Thoracic aorta (tissue), 2 donors: ENCODE data around the gene MRTFB. TPM values are rescaled to one million over a fixed set of nuclear protein-coding genes. Genes with fewer than 3 reads are reported as not detected.

Experiments used
- ATAC-seq: fragments of 150-250 bp; one replicate; pipeline ENCODE4 v1.8.0; 2017; ENCODE audit warnings: low read depth; ENCODE audit not compliant: insufficient number of reproducible peaks, low FRiP score
- DNase-seq: peaks from one replicate; pipeline ENCODE4 v3.0.0-alpha.2; 2020; ENCODE audit warnings: low spot score
- H3K27ac ChIP-seq, 2 donors: fragments of 200-600 bp; sonication (generic); 1 replicate in 1 of 2; 2 replicates in 1 of 2; pipeline ENCODE4 v1.5.1; 2016; ENCODE audit warnings: mild to moderate bottlenecking in 2 of 2, moderate library complexity in 2 of 2
- H3K27me3 ChIP-seq: fragments of 200-600 bp; sonication (generic); replicated peaks from 2 replicates; pipeline ENCODE4 v1.6.0; 2016; ENCODE audit warnings: mild to moderate bottlenecking; ENCODE audit not compliant: insufficient read depth
- H3K36me3 ChIP-seq: fragments of 200-600 bp; sonication (generic); one replicate; pipeline ENCODE4 v1.5.1; 2016
- H3K4me1 ChIP-seq, 2 donors: fragments of 200-600 bp; sonication (generic); 1 replicate in 1 of 2; 2 replicates in 1 of 2; pipeline versions ENCODE4 v1.5.1 to v1.6.0; 2016; ENCODE audit warnings: low read depth in 2 of 2, mild to moderate bottlenecking in 1 of 2; ENCODE audit not compliant: control insufficient read depth in 1 of 2
- H3K4me3 ChIP-seq: fragments of 200-600 bp; sonication (generic); 2 replicates; pipeline ENCODE4 v1.5.1; 2016; ENCODE audit warnings: mild to moderate bottlenecking
- H3K9me3 ChIP-seq: fragments of 200-600 bp; sonication (generic); 2 replicates; pipeline ENCODE4 v1.5.1; 2016
- total RNA-seq, 2 donors: library from RNA; depleted of rRNA; stranded (reverse); fragments of >200 nt; gene quantifications; one replicate each; pipeline versions ENCODE4 v1.1.0 to v1.2.3, GENCODE V29; 2016
- TF ChIP-seq, protein P1 (sequence below): fragments of 200-600 bp; sonication (generic); IDR thresholded peaks from one replicate; pipeline ENCODE4 v1.5.1; 2019; ENCODE audit warnings: antibody characterized with exemption

MRTFB gene
- total RNA-seq, 2 donors from 2014 or later: 38.0 to 73.8 TPM

GRCh38 chr16:14087590-14088154 lies 16.6 kb downstream of the MRTFB start:
- H3K4me3 ChIP-seq: no peak overlapping the region
- no peak for DNase-seq
- no peak overlapping the region for H3K27ac ChIP-seq

GRCh38 chr16:14088155-14088753 lies 17.1 kb downstream of the MRTFB start:
- no peak overlapping the region for H3K4me3 ChIP-seq
- no peak for ATAC-seq
- no peak overlapping the region for H3K27ac ChIP-seq
- H3K9me3 ChIP-seq: no peaks in the 10 kb centered on the region
- TF ChIP-seq, protein P1, sequence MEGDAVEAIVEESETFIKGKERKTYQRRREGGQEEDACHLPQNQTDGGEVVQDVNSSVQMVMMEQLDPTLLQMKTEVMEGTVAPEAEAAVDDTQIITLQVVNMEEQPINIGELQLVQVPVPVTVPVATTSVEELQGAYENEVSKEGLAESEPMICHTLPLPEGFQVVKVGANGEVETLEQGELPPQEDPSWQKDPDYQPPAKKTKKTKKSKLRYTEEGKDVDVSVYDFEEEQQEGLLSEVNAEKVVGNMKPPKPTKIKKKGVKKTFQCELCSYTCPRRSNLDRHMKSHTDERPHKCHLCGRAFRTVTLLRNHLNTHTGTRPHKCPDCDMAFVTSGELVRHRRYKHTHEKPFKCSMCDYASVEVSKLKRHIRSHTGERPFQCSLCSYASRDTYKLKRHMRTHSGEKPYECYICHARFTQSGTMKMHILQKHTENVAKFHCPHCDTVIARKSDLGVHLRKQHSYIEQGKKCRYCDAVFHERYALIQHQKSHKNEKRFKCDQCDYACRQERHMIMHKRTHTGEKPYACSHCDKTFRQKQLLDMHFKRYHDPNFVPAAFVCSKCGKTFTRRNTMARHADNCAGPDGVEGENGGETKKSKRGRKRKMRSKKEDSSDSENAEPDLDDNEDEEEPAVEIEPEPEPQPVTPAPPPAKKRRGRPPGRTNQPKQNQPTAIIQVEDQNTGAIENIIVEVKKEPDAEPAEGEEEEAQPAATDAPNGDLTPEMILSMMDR: no peak
- H3K36me3 ChIP-seq: no peaks in the 10 kb centered on the region
- H3K4me1 ChIP-seq: peaks cover 30 to 34% of the 10 kb centered on the region in 2 donors
- H3K27me3 ChIP-seq: no peaks in the 10 kb centered on the region
- no peak for DNase-seq

More at GRCh38 chr16:14087590-14088154, 16.6 kb downstream of the MRTFB start:
- peaks cover 24 to 31% of the 10 kb centered on the region in 2 donors for H3K4me1 ChIP-seq
- H3K36me3 ChIP-seq: no peaks in the 10 kb centered on the region
- TF ChIP-seq, protein P1: no peak
- H3K9me3 ChIP-seq: no peaks in the 10 kb centered on the region
- no peaks in the 10 kb centered on the region for H3K27me3 ChIP-seq
- ATAC-seq: no peak

DNA sequence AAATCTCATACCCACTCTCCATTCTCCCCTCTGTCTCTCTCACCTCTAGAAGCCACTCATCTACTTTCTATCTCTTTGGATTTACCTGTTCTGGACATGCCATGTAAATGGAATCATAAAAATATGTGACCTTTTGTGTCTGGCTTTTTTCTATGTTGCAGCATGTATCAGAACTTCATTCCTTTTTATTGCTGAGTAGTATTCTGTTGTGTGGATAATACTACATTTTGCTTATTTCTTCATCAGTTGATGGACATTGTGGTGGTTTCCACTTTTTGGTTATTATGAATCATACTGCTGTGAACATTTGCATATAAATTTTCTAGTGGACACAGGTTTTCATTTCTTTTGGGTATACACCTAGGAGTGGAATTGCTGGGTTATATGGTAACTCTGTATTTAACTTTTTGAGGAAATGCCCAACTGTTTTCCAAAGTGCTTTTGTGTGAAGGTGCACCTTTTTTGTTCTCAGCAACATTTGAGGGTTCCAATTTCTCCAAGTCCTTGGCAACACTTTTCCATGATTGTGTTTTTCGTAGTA lies 18.2 kb downstream of the MRTFB start:
- no peaks in the 10 kb centered on the region for H3K27me3 ChIP-seq
- peaks cover 31 to 35% of the 10 kb centered on the region in 2 donors for H3K4me1 ChIP-seq
- ATAC-seq (no peak), DNase-seq (no peak)
- no peaks in the 10 kb centered on the region for H3K36me3 ChIP-seq
- no peak overlapping the region for H3K4me3 ChIP-seq
- no peak overlapping the region for H3K27ac ChIP-seq
- TF ChIP-seq, protein P1: no peak
- H3K9me3 ChIP-seq: no peaks in the 10 kb centered on the region

- ATAC-seq (no peak), DNase-seq (no peak)
- no peaks in the 10 kb centered on the region for H3K27me3 ChIP-seq
- peaks cover 17 to 22% of the 10 kb centered on the region in 2 donors for H3K4me1 ChIP-seq
- TF ChIP-seq, protein P1: no peak
- H3K36me3 ChIP-seq: no peaks in the 10 kb centered on the region
- no peak overlapping the region for H3K27ac ChIP-seq
- H3K4me3 ChIP-seq: no peak overlapping the region
- H3K9me3 ChIP-seq: no peaks in the 10 kb centered on the region
These were observed 21.4 kb downstream of the MRTFB start for GRCh38 chr16:14092561-14092960.

DNA sequence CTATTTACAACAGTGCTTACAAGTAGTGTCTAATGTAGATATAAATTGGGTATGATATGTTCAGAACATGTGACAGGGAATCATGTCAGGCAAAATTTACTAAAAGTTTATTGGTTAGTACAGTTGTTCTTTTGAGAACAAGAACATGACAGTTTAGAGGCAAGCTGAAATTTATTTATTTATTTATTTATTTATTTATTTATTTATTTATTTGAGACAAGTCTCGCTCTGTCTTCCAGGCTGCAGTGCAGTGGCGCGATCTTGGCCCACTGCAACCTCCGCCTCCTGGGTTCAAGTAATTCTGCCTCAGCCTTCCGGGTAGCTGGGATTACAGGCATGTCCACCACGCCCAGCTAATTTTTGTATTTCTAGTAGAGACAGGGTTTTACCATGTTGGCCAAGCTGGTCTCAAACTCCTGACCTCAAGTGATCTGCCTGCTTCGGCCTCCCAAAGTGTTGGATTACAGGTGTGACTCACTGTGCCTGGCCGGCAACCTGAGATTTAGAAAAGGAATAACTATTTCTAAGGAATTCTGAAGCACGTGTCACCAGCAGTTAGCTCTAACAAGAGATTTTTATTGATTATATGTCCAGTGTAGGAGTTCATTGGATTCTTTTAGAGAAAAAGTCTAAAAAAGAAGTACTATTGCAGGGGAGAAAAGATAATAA lies 24.9 kb downstream of the MRTFB start:
- no peaks in the 10 kb centered on the region for H3K9me3 ChIP-seq
- no peak for DNase-seq
- H3K36me3 ChIP-seq: no peaks in the 10 kb centered on the region
- ATAC-seq: no peak
- TF ChIP-seq, protein P1: no peak
- no peak overlapping the region for H3K27ac ChIP-seq
- no peak overlapping the region for H3K4me3 ChIP-seq
- no peaks in the 10 kb centered on the region for H3K27me3 ChIP-seq
- peaks cover 3 to 9% of the 10 kb centered on the region in 2 donors for H3K4me1 ChIP-seq
